ENCODE measurements around the gene COMMD3. TPM values are rescaled to one million over a fixed set of nuclear protein-coding genes. Genes with fewer than 3 reads are reported as not detected.

The COMMD3 gene
- total and polyA plus RNA-seq, 2 of the 4 experiments (the other 2 are of a cell fraction): 30.8 to 44.8 TPM

DNA sequence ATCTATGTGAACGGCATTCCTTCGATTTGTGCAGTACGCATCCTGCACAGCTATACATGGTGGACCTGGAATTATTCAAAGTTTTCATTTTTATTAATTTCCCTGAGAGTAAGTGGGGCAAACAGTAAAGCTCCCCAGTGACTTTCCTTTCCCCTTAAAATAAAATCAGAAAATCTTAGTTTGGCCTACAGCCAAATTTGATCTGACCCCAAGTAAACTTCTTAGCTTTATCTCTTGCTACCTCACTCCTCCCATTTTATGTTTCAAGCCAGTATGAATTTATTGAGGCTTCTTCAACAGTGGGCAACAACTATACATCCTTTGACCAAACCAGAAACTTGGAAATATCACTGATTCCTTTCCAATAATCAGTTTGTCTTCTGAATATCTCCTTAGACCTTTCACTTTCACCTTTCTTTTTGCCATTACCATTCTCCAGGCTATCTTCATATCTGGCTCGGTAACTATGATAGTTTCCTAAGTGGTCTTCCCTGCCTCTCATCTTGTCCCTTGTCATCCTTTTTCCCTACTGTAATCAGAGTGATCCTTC, 40.2 kb downstream of the COMMD3 start:
- Histone ChIP-seq H3K9me1 (ENCODE audit: insufficient read depth, low read length) (no peaks in the 10 kb centered on the region), H3K4me1 (ENCODE audit: control insufficient read depth, insufficient read depth, low read length) (no peaks in the 10 kb centered on the region), H2BK20ac (ENCODE audit: low read depth, low read length) (no peak overlapping the region), H3K56ac (ENCODE audit: extremely low read depth, insufficient read depth, low read length) (no peak overlapping the region), H4K91ac (ENCODE audit: insufficient read depth, low read depth, low read length) (no peak overlapping the region), H2AFZ (replicated peaks; ENCODE audit: low read length, poor library complexity) (no peak overlapping the region), H4K20me1 (ENCODE audit: insufficient read depth, low read length) (no peaks in the 10 kb centered on the region), H3K18ac (ENCODE audit: low read depth, low read length) (no peak overlapping the region), H3K9ac (ENCODE audit: low read depth, low read length) (no peak overlapping the region), H3K4me2 (ENCODE audit: low read depth, low read length) (no peak overlapping the region), H2AK9ac (replicated peaks; ENCODE audit: low read depth, low read length, poor library complexity) (no peak overlapping the region), H3K79me1 (ENCODE audit: low read depth in 1 of 2, low read length in 2 of 2) (no peaks in the 10 kb centered on the region), H3K27me3 (ENCODE audit: control insufficient read depth, insufficient read depth, low read length) (peaks cover 3% of the 10 kb centered on the region; the same call in 1 of the 2 replicates), H4K8ac (ENCODE audit: low read depth in 2 of 2, low read length in 2 of 2) (no peak overlapping the region), H2BK120ac (ENCODE audit: low read depth, low read length) (no peak overlapping the region), H3K4me3 (ENCODE audit: insufficient read depth, low read depth, low read length) (no peak overlapping the region), H2BK5ac (ENCODE audit: low read depth, low read length, poor library complexity, severe bottlenecking) (no peak overlapping the region), H3K23ac (ENCODE audit: low read depth, low read length) (no peak overlapping the region), H2BK15ac (ENCODE audit: low read depth, low read length) (no peak overlapping the region), H2AK5ac (ENCODE audit: low read depth, low read length) (no peak overlapping the region), H3K14ac (replicated peaks; ENCODE audit: low read depth, low read length) (no peak overlapping the region), H4K5ac (ENCODE audit: low read depth, low read length) (no peak overlapping the region), H3K4ac (ENCODE audit: low read depth, low read length) (no peak overlapping the region), H3K27ac (ENCODE audit: insufficient read depth, low read length) (no peak overlapping the region), H3K9me3 (ENCODE audit: control insufficient read depth, insufficient read depth, low read length) (no peaks in the 10 kb centered on the region), H3K36me3 (ENCODE audit: control insufficient read depth, insufficient read depth, low read length) (no peaks in the 10 kb centered on the region)
- ChIA-PET CTCF (interaction anchor here (0.9 kb wide), 1 partner anchor 864 kb away, joined by 3 read pairs; no protein-coding TSS in a partner anchor), POLR2A (ENCODE audit: unreplicated experiment) (no interaction called here)
- ATAC-seq (ENCODE audit: low read depth) (no peak), DNase-seq (no peak)
- BruUV-seq (replicated peaks): no TSS peak
- dilution Hi-C loops (cut with HindIII; ENCODE audit: low sequenced_read_pairs, unreplicated experiment): no loop called here
- intact Hi-C loops (cut with micrococcal nuclease): no loop called here
- TF ChIP-seq BHLHE40 (IDR thresholded peaks at IDR 0.05; ENCODE audit: low read depth, low read length) (no peak), NFE2L2 (IDR thresholded peaks at IDR 0.05; ENCODE audit: low read depth, low read length) (no peak), MAFK (IDR thresholded peaks at IDR 0.05; ENCODE audit: low read depth, low read length) (no peak), MXI1 (IDR thresholded peaks at IDR 0.05; ENCODE audit: borderline replicate concordance, low read depth, low read length) (no peak), FOS (IDR thresholded peaks at IDR 0.05; ENCODE audit: low read depth, low read length) (no peak), RFX5 (IDR thresholded peaks at IDR 0.05; ENCODE audit: low read depth, low read length) (no peak), MAZ (IDR thresholded peaks at IDR 0.05; ENCODE audit: borderline replicate concordance, low read depth, low read length) (no peak), CHD1 (IDR thresholded peaks at IDR 0.05; ENCODE audit: low read depth, low read length) (no peak), POLR2A (IDR thresholded peaks at IDR 0.05; ENCODE audit: low read depth, low read length) (no peak), SMC3 (IDR thresholded peaks at IDR 0.05; ENCODE audit: low read depth, low read length) (no peak), RCOR1 (IDR thresholded peaks at IDR 0.05; ENCODE audit: insufficient replicate concordance, low read length) (no peak), RAD21 (IDR thresholded peaks at IDR 0.05; ENCODE audit: low read length) (no peak), CEBPB (IDR thresholded peaks at IDR 0.05; ENCODE audit: low read depth, low read length) (no peak)
- TF ChIP-seq, protein P1, sequence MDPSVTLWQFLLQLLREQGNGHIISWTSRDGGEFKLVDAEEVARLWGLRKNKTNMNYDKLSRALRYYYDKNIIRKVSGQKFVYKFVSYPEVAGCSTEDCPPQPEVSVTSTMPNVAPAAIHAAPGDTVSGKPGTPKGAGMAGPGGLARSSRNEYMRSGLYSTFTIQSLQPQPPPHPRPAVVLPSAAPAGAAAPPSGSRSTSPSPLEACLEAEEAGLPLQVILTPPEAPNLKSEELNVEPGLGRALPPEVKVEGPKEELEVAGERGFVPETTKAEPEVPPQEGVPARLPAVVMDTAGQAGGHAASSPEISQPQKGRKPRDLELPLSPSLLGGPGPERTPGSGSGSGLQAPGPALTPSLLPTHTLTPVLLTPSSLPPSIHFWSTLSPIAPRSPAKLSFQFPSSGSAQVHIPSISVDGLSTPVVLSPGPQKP (IDR thresholded peaks at IDR 0.05; ENCODE audit: borderline replicate concordance, low read depth, low read length): no peak
- TF ChIP-seq, protein P2, sequence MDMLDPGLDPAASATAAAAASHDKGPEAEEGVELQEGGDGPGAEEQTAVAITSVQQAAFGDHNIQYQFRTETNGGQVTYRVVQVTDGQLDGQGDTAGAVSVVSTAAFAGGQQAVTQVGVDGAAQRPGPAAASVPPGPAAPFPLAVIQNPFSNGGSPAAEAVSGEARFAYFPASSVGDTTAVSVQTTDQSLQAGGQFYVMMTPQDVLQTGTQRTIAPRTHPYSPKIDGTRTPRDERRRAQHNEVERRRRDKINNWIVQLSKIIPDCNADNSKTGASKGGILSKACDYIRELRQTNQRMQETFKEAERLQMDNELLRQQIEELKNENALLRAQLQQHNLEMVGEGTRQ (IDR thresholded peaks at IDR 0.05; ENCODE audit: low read depth, low read length): no peak
- TF ChIP-seq, protein P3, sequence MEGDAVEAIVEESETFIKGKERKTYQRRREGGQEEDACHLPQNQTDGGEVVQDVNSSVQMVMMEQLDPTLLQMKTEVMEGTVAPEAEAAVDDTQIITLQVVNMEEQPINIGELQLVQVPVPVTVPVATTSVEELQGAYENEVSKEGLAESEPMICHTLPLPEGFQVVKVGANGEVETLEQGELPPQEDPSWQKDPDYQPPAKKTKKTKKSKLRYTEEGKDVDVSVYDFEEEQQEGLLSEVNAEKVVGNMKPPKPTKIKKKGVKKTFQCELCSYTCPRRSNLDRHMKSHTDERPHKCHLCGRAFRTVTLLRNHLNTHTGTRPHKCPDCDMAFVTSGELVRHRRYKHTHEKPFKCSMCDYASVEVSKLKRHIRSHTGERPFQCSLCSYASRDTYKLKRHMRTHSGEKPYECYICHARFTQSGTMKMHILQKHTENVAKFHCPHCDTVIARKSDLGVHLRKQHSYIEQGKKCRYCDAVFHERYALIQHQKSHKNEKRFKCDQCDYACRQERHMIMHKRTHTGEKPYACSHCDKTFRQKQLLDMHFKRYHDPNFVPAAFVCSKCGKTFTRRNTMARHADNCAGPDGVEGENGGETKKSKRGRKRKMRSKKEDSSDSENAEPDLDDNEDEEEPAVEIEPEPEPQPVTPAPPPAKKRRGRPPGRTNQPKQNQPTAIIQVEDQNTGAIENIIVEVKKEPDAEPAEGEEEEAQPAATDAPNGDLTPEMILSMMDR (conservative IDR thresholded peaks at IDR 0.05; ENCODE audit: low read depth, low read length): no peak
- WGBS, 2 experiments (ENCODE audit: extremely low coverage in 2 of 2, insufficient read length in 1 of 2): no CpG with 5 or more reads among the region's 4 CpGs
- in situ Hi-C loops (cut with MboI; ENCODE audit: low sequenced_read_pairs): no loop called here
